Fibroblast of villous mesenchyme (primary cell): ENCODE results near the gene OTOA. TPM values are rescaled to one million over a fixed set of nuclear protein-coding genes. Genes with fewer than 3 reads are reported as not detected.
"Not testable (repeated sequence)": the region's sequence is repeated elsewhere in the genome, so short reads cannot be mapped to it uniquely, and the experiment has no call there.

Experiments
- DNase-seq: peaks from one replicate; pipeline ENCODE4 v3.0.0-alpha.2; 2010; ENCODE audit warnings: low read depth
- H3K4me3 ChIP-seq: 2 replicates; pipeline ENCODE4 v1.5.1; 2011; ENCODE audit warnings: low read depth, mild to moderate bottlenecking, low read length
- CTCF ChIP-seq: IDR thresholded peaks from 2 replicates; pipeline ENCODE4 v1.5.1; 2012; ENCODE audit warnings: low read depth, mild to moderate bottlenecking, low read length; ENCODE audit not compliant: insufficient read depth
- total RNA-seq: library from RNA; depleted of rRNA; stranded (reverse); fragments of >200 nt; gene quantifications from 2 replicates; pipeline ENCODE4 v1.2.3, GENCODE V29; 2012

OTOA gene
- total RNA-seq, 1 donor: under 0.01 TPM

- no peak for TF ChIP-seq CTCF
- no peak overlapping the region for H3K4me3 ChIP-seq
- no peak for DNase-seq
Observed at GRCh38 chr16:21720533-21720932, 56.8 kb downstream of the OTOA start.

GRCh38 chr16:21722771-21723455 is 59.1 kb downstream of the OTOA start:
- no peak for TF ChIP-seq CTCF
- H3K4me3 ChIP-seq: no peak overlapping the region
- no peak for DNase-seq

DNA sequence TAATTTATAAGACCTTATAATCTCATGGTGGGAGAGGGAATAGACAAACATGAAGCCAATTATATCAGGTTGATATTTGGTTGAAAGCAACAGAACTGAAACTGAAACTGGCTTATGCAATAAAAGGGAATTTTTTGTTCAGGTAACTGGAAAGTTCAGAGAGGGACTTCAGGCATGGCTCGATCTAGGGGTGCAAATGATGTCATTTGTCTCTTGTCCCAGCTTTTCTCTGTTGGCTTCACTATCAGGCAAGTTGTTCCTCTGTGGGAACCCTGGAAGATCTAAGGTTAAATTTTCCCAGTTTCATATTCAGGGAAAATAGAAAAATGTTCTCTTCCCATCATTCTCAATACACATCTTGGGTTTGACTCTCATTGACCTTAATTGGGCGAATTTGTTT is 59.8 kb downstream of the OTOA start:
- no peak for DNase-seq
- H3K4me3 ChIP-seq: no peak overlapping the region
- TF ChIP-seq CTCF: no peak

DNA sequence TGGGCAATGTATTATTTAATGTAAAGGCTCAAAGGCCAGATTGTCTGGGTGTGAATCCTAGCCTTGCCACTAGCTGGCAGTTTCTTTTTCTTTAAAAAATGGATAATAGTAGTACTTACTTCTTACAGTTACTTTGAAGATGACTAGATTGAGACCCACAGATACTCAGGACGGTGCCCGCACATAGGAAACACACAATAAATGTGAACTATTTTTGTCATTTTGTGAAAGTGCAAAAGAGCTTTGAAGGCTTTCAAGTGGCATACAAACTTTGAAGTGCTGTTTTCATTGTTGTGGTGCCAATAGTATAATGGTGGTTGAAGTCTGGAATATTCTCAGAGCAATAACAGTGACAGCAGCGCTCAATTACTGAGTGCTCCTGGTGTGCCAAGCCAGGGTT is 63.6 kb downstream of the OTOA start:
- no peak for TF ChIP-seq CTCF
- DNase-seq: no peak
- H3K4me3 ChIP-seq: no peak overlapping the region

GRCh38 chr16:21731233-21731632 is 67.5 kb downstream of the OTOA start:
- H3K4me3 ChIP-seq, DNase-seq: not testable (repeated sequence)

DNA sequence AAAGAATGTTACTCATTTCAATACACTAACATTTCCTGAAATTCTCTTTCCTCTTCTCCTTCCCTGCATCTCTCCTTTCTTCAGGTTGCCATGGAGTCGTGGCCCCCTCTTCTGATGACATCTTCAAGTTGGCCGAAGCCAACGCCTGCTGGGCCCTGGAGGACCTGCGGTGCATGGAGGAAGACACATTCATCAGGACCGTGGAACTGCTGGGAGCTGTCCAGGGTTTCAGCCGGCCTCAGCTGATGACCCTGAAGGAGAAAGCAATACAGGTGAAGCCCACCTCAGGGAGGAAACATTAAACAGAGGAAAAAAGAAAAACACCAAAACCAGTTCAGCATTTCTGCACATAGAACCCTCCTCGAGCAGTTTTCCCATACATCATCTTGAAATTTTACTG is 76.9 kb downstream of the OTOA start:
- DNase-seq, H3K4me3 ChIP-seq: not testable (repeated sequence)

DNA sequence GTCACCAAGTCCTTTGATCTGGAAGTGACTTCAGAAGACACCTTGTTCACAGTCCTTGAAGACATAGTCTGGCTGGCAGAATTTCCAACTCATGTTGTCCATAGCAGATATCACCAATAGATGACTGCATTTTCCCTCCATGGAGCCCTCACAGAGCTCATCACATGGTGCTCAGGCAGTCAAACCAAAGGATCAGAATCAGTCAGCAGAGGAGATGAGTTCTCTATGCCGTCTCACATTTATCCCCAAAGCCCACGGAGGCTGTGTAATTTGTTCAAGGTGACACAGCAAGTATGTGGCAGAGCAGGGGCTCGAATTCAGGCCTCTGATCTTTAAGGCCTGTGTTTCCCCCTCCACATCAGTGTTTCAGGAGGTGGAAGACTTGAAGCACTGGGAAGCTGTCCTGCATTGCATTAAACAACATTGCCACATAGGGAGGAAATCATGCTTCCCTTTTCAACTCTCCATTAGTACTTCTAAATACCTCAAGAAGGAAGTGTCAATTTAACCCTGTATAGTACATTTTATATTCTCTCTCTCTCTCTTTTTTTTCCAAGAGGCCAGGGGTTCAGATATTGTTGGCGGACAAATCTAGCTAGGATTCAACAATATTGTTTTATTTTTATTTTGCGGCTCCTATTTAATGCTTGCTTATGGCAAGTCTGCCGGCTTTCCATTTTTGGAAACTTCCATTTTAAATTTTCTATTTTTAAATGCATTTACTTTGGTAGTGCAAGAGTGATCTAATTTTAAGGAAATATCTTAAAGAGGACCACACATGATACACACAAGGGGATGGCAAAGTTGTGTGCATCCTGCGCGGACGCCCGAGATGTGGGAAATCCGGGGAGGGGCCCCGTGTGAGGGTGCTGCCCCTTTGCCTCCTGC is 92.7 kb downstream of the OTOA start:
- H3K4me3 ChIP-seq, DNase-seq: not testable (repeated sequence)

GRCh38 chr16:21757080-21757671 is 93.4 kb downstream of the OTOA start:
- DNase-seq, H3K4me3 ChIP-seq: not testable (repeated sequence)

- not testable (repeated sequence) for DNase-seq, H3K4me3 ChIP-seq
Observed at GRCh38 chr16:21768280-21768679, 104.5 kb downstream of the OTOA start.

DNA sequence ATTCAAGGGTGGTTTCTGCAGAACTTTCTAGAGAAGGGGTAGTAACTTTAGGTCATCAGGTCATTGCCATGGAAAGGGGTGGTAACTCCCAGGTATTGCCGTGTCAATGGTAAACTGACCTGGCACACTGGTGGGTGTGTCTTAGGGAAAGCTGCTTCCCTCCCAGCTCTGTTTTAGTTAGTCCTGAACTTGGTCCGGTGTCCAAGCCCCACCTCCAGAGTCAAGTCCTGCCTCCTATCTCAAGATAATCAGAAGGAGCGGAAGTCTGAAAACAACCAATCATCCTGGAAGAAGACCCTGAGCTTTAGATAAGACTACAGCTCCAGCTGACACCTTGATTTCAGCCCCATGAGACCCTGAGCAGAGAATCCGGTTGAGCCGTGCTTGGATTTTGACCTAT is 105.0 kb downstream of the OTOA start:
- DNase-seq, H3K4me3 ChIP-seq: not testable (repeated sequence)

- peak; percentile 72 for DNase-seq
Observed at GRCh38 chr16:21769284-21769683, 105.5 kb downstream of the OTOA start.

DNA sequence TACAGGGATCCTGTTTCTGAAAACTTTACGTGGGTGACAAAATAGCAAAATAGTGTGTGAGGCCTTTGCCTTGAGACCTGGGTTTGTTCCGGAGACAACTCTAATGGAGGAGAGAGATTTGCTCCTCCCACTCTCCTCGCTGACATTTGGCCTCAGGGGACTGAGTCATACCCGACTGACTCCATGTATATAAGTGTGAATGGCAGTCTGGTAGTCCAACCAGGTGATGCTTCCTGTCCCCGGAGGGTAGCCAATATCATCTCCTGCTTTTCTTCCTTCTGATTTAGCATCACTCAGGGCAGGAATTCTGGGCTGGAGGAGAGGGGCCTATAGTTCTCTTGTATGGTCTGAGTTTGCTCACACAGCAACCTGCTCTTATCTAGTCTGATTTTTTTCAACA is 106.8 kb downstream of the OTOA start:
- not testable (repeated sequence) for H3K4me3 ChIP-seq, DNase-seq

More at GRCh38 chr16:21769284-21769683, 105.5 kb downstream of the OTOA start:
- H3K4me3 ChIP-seq: not testable (repeated sequence)

DNA sequence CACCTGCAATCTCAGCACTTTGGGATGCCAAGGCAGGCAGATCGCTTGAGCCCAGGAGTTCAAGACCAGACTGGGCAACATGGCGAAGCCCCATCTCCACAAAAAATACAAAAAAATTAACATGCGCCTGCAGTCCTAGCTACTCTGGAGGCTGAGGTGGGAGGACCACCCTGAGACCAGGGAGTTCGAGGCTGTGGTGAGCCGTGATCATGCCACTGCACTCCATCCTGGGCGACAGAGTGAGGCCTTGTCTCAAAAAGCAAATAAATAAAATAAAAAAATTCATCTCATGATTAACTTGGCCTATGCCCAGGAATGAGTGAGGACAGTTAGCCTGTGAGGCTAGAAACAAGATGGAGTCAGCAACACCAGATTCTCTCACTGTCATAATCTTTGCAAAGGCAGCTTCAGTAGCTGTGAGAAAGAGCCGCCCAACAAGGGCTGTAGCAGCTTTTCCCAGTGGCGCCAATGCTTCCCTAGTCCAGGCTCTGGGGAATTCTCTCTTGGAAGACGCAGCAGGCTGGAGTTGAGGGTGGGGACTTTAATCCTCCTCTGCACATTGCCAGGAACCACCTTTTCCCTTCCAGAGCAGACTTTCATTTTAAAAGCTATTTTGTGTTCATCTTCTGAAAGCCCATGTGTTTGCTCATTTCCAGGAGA is 108.9 kb downstream of the OTOA start:
- peak; percentile 8 for DNase-seq
- H3K4me3 ChIP-seq: not testable (repeated sequence)

- H3K4me3 ChIP-seq: not testable (repeated sequence)
- peak; percentile 5 for DNase-seq
Observed at GRCh38 chr16:21773207-21773553, 109.4 kb downstream of the OTOA start.
